Fibroblast of lung (primary cell): Measurements from ENCODE around the gene DNAH17. TPM values are rescaled to one million over a fixed set of nuclear protein-coding genes. Genes with fewer than 3 reads are reported as not detected.

Source experiments
- DNase-seq, 2 donors: peaks; one replicate each; pipeline versions ENCODE4 v3.0.0 to v3.0.0-alpha.2; 2010; ENCODE audit warnings: low read depth in 2 of 2
- H2AFZ ChIP-seq: 2 replicates; pipeline ENCODE4 v1.5.1; 2012; ENCODE audit warnings: low read length, control low read depth, inconsistent platforms
- H3K27ac ChIP-seq: 2 replicates; pipeline ENCODE4 v1.5.1; 2011; ENCODE audit warnings: low read length, control low read depth; ENCODE audit not compliant: insufficient read depth
- H3K27me3 ChIP-seq: 2 replicates; pipeline ENCODE4 v1.5.1; 2011; ENCODE audit warnings: mild to moderate bottlenecking, low read length; ENCODE audit not compliant: control insufficient read depth, insufficient read depth
- H3K36me3 ChIP-seq: 2 replicates; pipeline ENCODE4 v1.5.1; 2011; ENCODE audit warnings: low read length; ENCODE audit not compliant: control insufficient read depth, insufficient read depth
- H3K4me1 ChIP-seq: 2 replicates; pipeline ENCODE4 v1.5.1; 2011; ENCODE audit warnings: low read length; ENCODE audit not compliant: control insufficient read depth, insufficient read depth; ENCODE audit errors: extremely low read depth
- H3K4me2 ChIP-seq: 2 replicates; pipeline ENCODE4 v1.5.1; 2011; ENCODE audit warnings: low read length, control low read depth; ENCODE audit not compliant: insufficient read depth; ENCODE audit errors: extremely low read depth
- H3K4me3 ChIP-seq, 4 experiments: fragments of 200-600 bp in 1 of 4; sonication (generic) in 1 of 4; replicated peaks in 1 of 4; 2 replicates each; pipeline ENCODE4 v1.5.1; 2011 to 2016; ENCODE audit warnings: low read length in 4 of 4, low read depth in 3 of 4, mild to moderate bottlenecking in 3 of 4, control low read depth in 2 of 4, inconsistent platforms in 1 of 4, mixed read lengths in 1 of 4; ENCODE audit not compliant: insufficient read depth in 1 of 4; ENCODE audit errors: control extremely low read depth in 1 of 4
- H3K79me2 ChIP-seq: 2 replicates; pipeline ENCODE4 v1.5.1; 2012; ENCODE audit warnings: mild to moderate bottlenecking, low read length, inconsistent platforms; ENCODE audit not compliant: control insufficient read depth, insufficient read depth
- H3K9ac ChIP-seq: 2 replicates; pipeline ENCODE4 v1.5.1; 2011; ENCODE audit warnings: mild to moderate bottlenecking, low read length, control low read depth; ENCODE audit not compliant: insufficient read depth
- H3K9me3 ChIP-seq: 2 replicates; pipeline ENCODE4 v1.5.1; 2012; ENCODE audit warnings: low read depth, low read length; ENCODE audit not compliant: control insufficient read depth, insufficient read depth
- H4K20me1 ChIP-seq: 2 replicates; pipeline ENCODE4 v1.5.1; 2011; ENCODE audit warnings: low read length; ENCODE audit not compliant: control insufficient read depth, insufficient read depth; ENCODE audit errors: extremely low read depth
- EZH2 ChIP-seq: IDR thresholded peaks from 2 replicates; pipeline ENCODE4 v1.5.1; 2012; ENCODE audit warnings: low read length, control low read depth, mild to moderate bottlenecking; ENCODE audit errors: missing control alignments
- polyA plus RNA-seq, 2 donors: library from polyadenylated mRNA; depleted of rRNA in 1 of 2; stranded (reverse) in 1 of 2; unstranded in 1 of 2; fragments of >200 nt; gene quantifications; 2 replicates each; pipeline ENCODE4 v1.2.1, GENCODE V29; 2011 to 2012; ENCODE audit warnings: missing spikeins in 1 of 2
- total RNA-seq: library from RNA; depleted of rRNA; stranded (reverse); fragments of >200 nt; gene quantifications from 2 replicates; pipeline ENCODE4 v1.2.1, GENCODE V29; 2014
- TF ChIP-seq, protein P1 (sequence below), 2 donors: IDR thresholded peaks in 1 of 2; conservative IDR thresholded peaks in 1 of 2; 1 replicate in 1 of 2; 2 replicates in 1 of 2; pipeline ENCODE4 v1.5.1; 2011 to 2012; ENCODE audit warnings: low read length in 2 of 2, control low read depth in 1 of 2, inconsistent platforms in 1 of 2, low read depth in 1 of 2, mild to moderate bottlenecking in 1 of 2

The DNAH17 gene
- total and polyA plus RNA-seq, 2 donors (not counting 1 experiment from before 2014, with no cell fraction given) = not detected

GRCh38 chr17:78558989-78559388, 18.2 kb downstream of the DNAH17 start:
- Histone ChIP-seq H3K4me3 (no peak overlapping the region), H3K36me3 (no peaks in the 10 kb centered on the region), H3K4me2 (no peak overlapping the region), H4K20me1 (no peaks in the 10 kb centered on the region), H3K27ac (no peak overlapping the region), H3K9me3 (no peaks in the 10 kb centered on the region), H3K27me3 (peaks cover 5% of the 10 kb centered on the region), H3K4me1 (peaks cover 5% of the 10 kb centered on the region), H2AFZ (no peak overlapping the region), H3K9ac (no peak overlapping the region), H3K79me2 (no peaks in the 10 kb centered on the region)
- DNase-seq = no peak
- TF ChIP-seq, protein P1, sequence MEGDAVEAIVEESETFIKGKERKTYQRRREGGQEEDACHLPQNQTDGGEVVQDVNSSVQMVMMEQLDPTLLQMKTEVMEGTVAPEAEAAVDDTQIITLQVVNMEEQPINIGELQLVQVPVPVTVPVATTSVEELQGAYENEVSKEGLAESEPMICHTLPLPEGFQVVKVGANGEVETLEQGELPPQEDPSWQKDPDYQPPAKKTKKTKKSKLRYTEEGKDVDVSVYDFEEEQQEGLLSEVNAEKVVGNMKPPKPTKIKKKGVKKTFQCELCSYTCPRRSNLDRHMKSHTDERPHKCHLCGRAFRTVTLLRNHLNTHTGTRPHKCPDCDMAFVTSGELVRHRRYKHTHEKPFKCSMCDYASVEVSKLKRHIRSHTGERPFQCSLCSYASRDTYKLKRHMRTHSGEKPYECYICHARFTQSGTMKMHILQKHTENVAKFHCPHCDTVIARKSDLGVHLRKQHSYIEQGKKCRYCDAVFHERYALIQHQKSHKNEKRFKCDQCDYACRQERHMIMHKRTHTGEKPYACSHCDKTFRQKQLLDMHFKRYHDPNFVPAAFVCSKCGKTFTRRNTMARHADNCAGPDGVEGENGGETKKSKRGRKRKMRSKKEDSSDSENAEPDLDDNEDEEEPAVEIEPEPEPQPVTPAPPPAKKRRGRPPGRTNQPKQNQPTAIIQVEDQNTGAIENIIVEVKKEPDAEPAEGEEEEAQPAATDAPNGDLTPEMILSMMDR (conservative IDR thresholded peaks at IDR 0.05 in 1 of 2, IDR thresholded peaks at IDR 0.05 in 1 of 2; ENCODE audit: low read depth in 1 of 2, low read length in 2 of 2) = no peak
- no peak for TF ChIP-seq EZH2

DNA sequence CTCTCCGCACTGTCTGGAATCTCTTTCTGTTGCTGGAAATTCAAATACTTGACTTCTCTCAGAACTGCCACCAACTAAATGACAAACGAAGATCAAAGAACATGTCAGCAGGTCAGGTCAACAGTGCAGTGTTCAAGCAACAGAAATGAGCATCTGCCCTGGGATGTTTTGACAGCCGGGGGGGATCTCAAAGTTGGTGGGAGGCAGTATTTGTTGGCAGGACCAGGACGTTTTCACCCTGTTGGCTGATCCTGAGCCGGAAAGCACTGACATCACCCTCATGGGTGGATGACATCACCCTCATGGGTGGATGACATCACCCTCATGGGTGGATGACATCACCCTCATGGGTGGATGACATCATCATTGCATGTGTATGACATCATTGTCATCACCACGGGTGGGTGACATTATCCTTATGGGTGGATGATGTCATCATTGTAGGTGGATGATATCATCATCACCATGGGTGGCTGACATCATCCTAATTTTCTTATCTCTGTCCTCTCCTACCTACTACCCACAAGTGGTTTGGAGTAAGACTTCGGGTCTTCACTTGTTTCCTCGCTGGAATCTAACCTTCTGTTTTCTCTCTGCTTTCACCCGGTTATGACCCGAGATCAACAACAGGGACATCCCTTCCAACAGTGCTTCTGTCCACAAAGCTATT, 18.9 kb downstream of the DNAH17 start:
- H3K9ac ChIP-seq = no peak overlapping the region
- H3K4me1 ChIP-seq = peaks cover 5% of the 10 kb centered on the region
- TF ChIP-seq EZH2 = no peak
- TF ChIP-seq, protein P1 (conservative IDR thresholded peaks at IDR 0.05 in 1 of 2, IDR thresholded peaks at IDR 0.05 in 1 of 2; ENCODE audit: low read depth in 1 of 2, low read length in 2 of 2) = no peak
- no peaks in the 10 kb centered on the region for H3K9me3 ChIP-seq
- H3K27me3 ChIP-seq = peaks cover 5% of the 10 kb centered on the region
- DNase-seq = peak; percentile 4 to 20
- H3K4me3 ChIP-seq = no peak overlapping the region
- H3K27ac ChIP-seq = no peak overlapping the region
- no peak overlapping the region for H2AFZ ChIP-seq
- H3K36me3 ChIP-seq = no peaks in the 10 kb centered on the region
- H3K4me2 ChIP-seq = no peak overlapping the region
- H3K79me2 ChIP-seq = no peaks in the 10 kb centered on the region
- no peaks in the 10 kb centered on the region for H4K20me1 ChIP-seq

DNA sequence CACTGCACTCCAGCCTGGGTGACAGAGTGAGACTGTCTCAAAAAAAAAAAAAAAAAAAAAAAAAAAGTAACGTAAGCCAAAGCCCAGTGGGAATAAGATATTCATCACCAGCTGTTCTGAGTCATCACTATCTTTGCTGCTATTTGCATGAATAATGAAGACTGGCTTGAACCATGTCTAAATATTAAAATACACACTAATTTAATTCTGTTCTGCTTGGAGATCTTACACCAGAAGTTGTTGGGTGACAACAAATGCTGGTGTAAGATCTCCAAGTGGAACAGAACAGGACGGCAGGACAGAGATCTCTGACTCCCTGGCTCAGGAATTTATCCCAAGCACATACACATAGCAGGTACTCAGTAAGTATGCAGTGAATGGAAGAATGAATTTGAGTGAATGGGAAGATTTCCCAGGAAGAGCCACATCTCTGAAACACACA, 19.6 kb downstream of the DNAH17 start:
- TF ChIP-seq EZH2 = no peak
- TF ChIP-seq, protein P1 (conservative IDR thresholded peaks at IDR 0.05 in 1 of 2, IDR thresholded peaks at IDR 0.05 in 1 of 2; ENCODE audit: low read depth in 1 of 2, low read length in 2 of 2) = no peak
- Histone ChIP-seq H2AFZ (no peak overlapping the region), H3K4me3 (no peak overlapping the region), H3K9me3 (no peaks in the 10 kb centered on the region), H3K36me3 (no peaks in the 10 kb centered on the region), H3K27ac (no peak overlapping the region), H3K79me2 (no peaks in the 10 kb centered on the region), H3K9ac (no peak overlapping the region), H4K20me1 (no peaks in the 10 kb centered on the region), H3K4me2 (no peak overlapping the region), H3K4me1 (peaks cover 5% of the 10 kb centered on the region), H3K27me3 (peaks cover 5% of the 10 kb centered on the region)
- peak; percentile 36 to 78 for DNase-seq
